ENCODE measurements around the gene COPRS.

Gene COPRS

GRCh38 chr17:31880311-31880710 is 21.3 kb upstream of the COPRS start:
- Histone ChIP-seq H3K9me3 (replicated peaks in 1 of 11) (no peaks in the 10 kb centered on the region), H3K36me3 (peaks cover 96 to 100% (median 99%) of the 10 kb centered on the region in 11 experiments), H3K4me1 (peaks cover 0 to 5% (median 0%) of the 10 kb centered on the region in 10 experiments; a peak in 1 of 20 replicates), H3K27ac (no peak overlapping the region), H3K27me3 (no peaks in the 10 kb centered on the region), H3K4me2 (no peak overlapping the region), H3K9ac (no peak overlapping the region), H4K20me1 (peaks cover 0 to 36% (median 6%) of the 10 kb centered on the region in 11 experiments; a peak in 8 of 22 replicates), H3K4me3 (no peak overlapping the region)
- no peak for TF ChIP-seq Cebpa-rat (IDR thresholded peaks at IDR 0.05)

GRCh38 chr17:31878703-31879073 is 19.6 kb upstream of the COPRS start:
- H3K4me3 ChIP-seq, result no peak overlapping the region

GRCh38 chr17:31877911-31878702 is 19.1 kb upstream of the COPRS start:
- Histone ChIP-seq H3K4me3 (no peak overlapping the region), H3K9me3 (replicated peaks in 1 of 11) (no peaks in the 10 kb centered on the region), H3K4me2 (no peak overlapping the region), H4K20me1 (peaks cover 0 to 41% (median 13%) of the 10 kb centered on the region in 11 experiments; a peak in 9 of 22 replicates), H3K27ac (no peak overlapping the region), H3K9ac (no peak overlapping the region), H3K27me3 (no peaks in the 10 kb centered on the region), H3K4me1 (peaks cover 0 to 5% (median 0%) of the 10 kb centered on the region in 10 experiments; a peak in 1 of 20 replicates), H3K36me3 (peaks cover 98 to 100% (median 100%) of the 10 kb centered on the region in 11 experiments)
- TF ChIP-seq Cebpa-rat (IDR thresholded peaks at IDR 0.05), result no peak

More at GRCh38 chr17:31878703-31879073, 19.6 kb upstream of the COPRS start:
- Histone ChIP-seq H3K9me3 (replicated peaks in 1 of 11) (no peaks in the 10 kb centered on the region), H3K9ac (no peak overlapping the region), H3K36me3 (peaks cover 98 to 100% (median 100%) of the 10 kb centered on the region in 11 experiments), H3K27me3 (no peaks in the 10 kb centered on the region), H3K4me1 (peaks cover 0 to 5% (median 0%) of the 10 kb centered on the region in 10 experiments; a peak in 1 of 20 replicates), H3K4me2 (no peak overlapping the region), H4K20me1 (peaks cover 0 to 36% (median 8%) of the 10 kb centered on the region in 11 experiments; a peak in 9 of 22 replicates), H3K27ac (no peak overlapping the region)
- TF ChIP-seq Cebpa-rat (IDR thresholded peaks at IDR 0.05), result no peak

- no peak overlapping the region for H3K4me3 ChIP-seq
- H3K9me3 ChIP-seq (replicated peaks in 1 of 11), result no peaks in the 10 kb centered on the region
- peaks cover 98 to 100% (median 100%) of the 10 kb centered on the region in 11 experiments for H3K36me3 ChIP-seq
- no peak for TF ChIP-seq Cebpa-rat (IDR thresholded peaks at IDR 0.05)
- H3K27me3 ChIP-seq, result no peaks in the 10 kb centered on the region
- H4K20me1 ChIP-seq, result peaks cover 0 to 43% (median 13%) of the 10 kb centered on the region in 11 experiments; a peak in 9 of 22 replicates
- H3K27ac ChIP-seq, result no peak overlapping the region
- H3K9ac ChIP-seq, result no peak overlapping the region
- H3K4me2 ChIP-seq, result no peak overlapping the region
- H3K4me1 ChIP-seq, result no peaks in the 10 kb centered on the region
These were observed 18.3 kb upstream of the COPRS start for GRCh38 chr17:31877341-31877740.

- Histone ChIP-seq H3K4me1 (no peaks in the 10 kb centered on the region), H3K4me3 (no peak overlapping the region), H4K20me1 (peaks cover 0 to 32% (median 10%) of the 10 kb centered on the region in 11 experiments; a peak in 8 of 22 replicates), H3K36me3 (peaks cover 97 to 100% (median 100%) of the 10 kb centered on the region in 11 experiments), H3K9me3 (replicated peaks in 1 of 11) (no peaks in the 10 kb centered on the region), H3K27me3 (no peaks in the 10 kb centered on the region), H3K27ac (no peak overlapping the region), H3K4me2 (no peak overlapping the region), H3K9ac (no peak overlapping the region)
- no peak for TF ChIP-seq Cebpa-rat (IDR thresholded peaks at IDR 0.05)
These were observed 16.0 kb upstream of the COPRS start for GRCh38 chr17:31875081-31875480.

GRCh38 chr17:31869797-31870568 is 10.9 kb upstream of the COPRS start:
- no peak for TF ChIP-seq Cebpa-rat (IDR thresholded peaks at IDR 0.05)
- Histone ChIP-seq H3K4me1 (no peaks in the 10 kb centered on the region), H3K9me3 (replicated peaks in 1 of 11) (no peaks in the 10 kb centered on the region), H3K4me3 (no peak overlapping the region), H4K20me1 (peaks cover 0 to 22% (median 4%) of the 10 kb centered on the region in 11 experiments; a peak in 4 of 22 replicates), H3K4me2 (no peak overlapping the region), H3K9ac (no peak overlapping the region), H3K27ac (no peak overlapping the region), H3K36me3 (peaks cover 99 to 100% (median 100%) of the 10 kb centered on the region in 11 experiments), H3K27me3 (no peaks in the 10 kb centered on the region)

GRCh38 chr17:31869031-31869430 is 10.0 kb upstream of the COPRS start:
- no peak overlapping the region for H3K4me3 ChIP-seq
- no peak overlapping the region for H3K9ac ChIP-seq
- H3K4me1 ChIP-seq, result no peaks in the 10 kb centered on the region
- no peak overlapping the region for H3K4me2 ChIP-seq
- no peak for TF ChIP-seq Cebpa-rat (IDR thresholded peaks at IDR 0.05)
- H3K27me3 ChIP-seq, result no peaks in the 10 kb centered on the region
- no peak overlapping the region for H3K27ac ChIP-seq
- no peaks in the 10 kb centered on the region for H3K9me3 ChIP-seq (replicated peaks in 1 of 11)
- peaks cover 99 to 100% (median 100%) of the 10 kb centered on the region in 11 experiments for H3K36me3 ChIP-seq
- H4K20me1 ChIP-seq, result peaks cover 0 to 22% (median 4%) of the 10 kb centered on the region in 11 experiments; a peak in 4 of 22 replicates

- no peak for TF ChIP-seq Cebpa-rat (IDR thresholded peaks at IDR 0.05)
- H4K20me1 ChIP-seq, result peaks cover 8 to 56% (median 33%) of the 10 kb centered on the region in 11 experiments; a peak in 21 of 22 replicates
- no peaks in the 10 kb centered on the region for H3K9me3 ChIP-seq (replicated peaks in 1 of 11)
- H3K27ac ChIP-seq, result no peak overlapping the region
- peak overlapping the region; percentile 67 to 99 (median 86) for H3K4me2 ChIP-seq
- peaks cover 38 to 70% (median 53%) of the 10 kb centered on the region in 11 experiments for H3K36me3 ChIP-seq
- peaks cover 17 to 27% (median 23%) of the 10 kb centered on the region in 10 experiments for H3K4me1 ChIP-seq
- peak overlapping the region in 9 of 11 experiments; percentile 45 to 87 (median 52); a peak in 10 of 22 replicates for H3K9ac ChIP-seq
- peak overlapping the region; percentile 64 to 75 (median 72); a peak in 18 of 20 replicates for H3K4me3 ChIP-seq
- no peaks in the 10 kb centered on the region for H3K27me3 ChIP-seq
These were observed 504 bp upstream of the COPRS start for GRCh38 chr17:31859487-31860008.
